DMS53 treated with DMSO at 0.1 percent for 48 hours (cell line): ENCODE measurements around the gene ANKRD27.
"Not testable (repeated sequence)": the region's sequence is repeated elsewhere in the genome, so short reads cannot be mapped to it uniquely, and the experiment has no call there.

ENCODE experiments used
- DNase-seq: peaks from one replicate; lab custom pipeline; 2025; ENCODE audit not compliant: unreplicated experiment; lab: John Stamatoyannopoulos, UW

Gene ANKRD27

GRCh38 chr19:32656379-32656778, 18.6 kb downstream of the ANKRD27 start:
- DNase-seq: not testable (repeated sequence)

- no peak for DNase-seq
Measured at GRCh38 chr19:32653599-32653915, 21.4 kb downstream of the ANKRD27 start.

GRCh38 chr19:32652894-32653598, 21.9 kb downstream of the ANKRD27 start:
- DNase-seq: no peak

GRCh38 chr19:32652331-32652730, 22.6 kb downstream of the ANKRD27 start:
- DNase-seq: not testable (repeated sequence)

- no peak for DNase-seq
Measured at GRCh38 chr19:32651729-32652140, 23.2 kb downstream of the ANKRD27 start.

GRCh38 chr19:32650671-32651070, 24.3 kb downstream of the ANKRD27 start:
- DNase-seq: no peak

GRCh38 chr19:32649751-32650150, 25.2 kb downstream of the ANKRD27 start:
- DNase-seq: no peak

- DNase-seq: no peak
Measured at GRCh38 chr19:32647361-32647760, 27.6 kb downstream of the ANKRD27 start.

- DNase-seq: no peak
Measured at GRCh38 chr19:32646556-32646955, 28.4 kb downstream of the ANKRD27 start.

- DNase-seq: no peak
Measured at GRCh38 chr19:32642771-32643170, 32.2 kb downstream of the ANKRD27 start.

- no peak for DNase-seq
Measured at GRCh38 chr19:32638625-32639024, 36.4 kb downstream of the ANKRD27 start.

GRCh38 chr19:32637480-32637879, 37.5 kb downstream of the ANKRD27 start:
- no peak for DNase-seq

- no peak for DNase-seq
Measured at GRCh38 chr19:32631381-32631780, 43.6 kb downstream of the ANKRD27 start.

GRCh38 chr19:32630338-32630737, 44.6 kb downstream of the ANKRD27 start:
- DNase-seq: no peak

- DNase-seq: no peak
Measured at GRCh38 chr19:32627714-32628270, 47.2 kb downstream of the ANKRD27 start.

GRCh38 chr19:32626969-32627368, 48.0 kb downstream of the ANKRD27 start:
- DNase-seq: no peak

GRCh38 chr19:32624410-32624809, 50.6 kb downstream of the ANKRD27 start:
- DNase-seq: no peak

- DNase-seq: no peak
Measured at GRCh38 chr19:32622002-32622401, 53.0 kb downstream of the ANKRD27 start.

GRCh38 chr19:32619051-32619685, 55.8 kb downstream of the ANKRD27 start:
- no peak for DNase-seq

GRCh38 chr19:32615569-32615968, 59.4 kb downstream of the ANKRD27 start:
- no peak for DNase-seq

GRCh38 chr19:32614916-32615315, 60.1 kb downstream of the ANKRD27 start:
- no peak for DNase-seq

GRCh38 chr19:32613008-32613407, 62.0 kb downstream of the ANKRD27 start:
- DNase-seq: no peak

GRCh38 chr19:32611161-32611560, 63.8 kb downstream of the ANKRD27 start:
- DNase-seq: no peak
